Measurements from ENCODE around the gene ZIC4. TPM values are rescaled to one million over a fixed set of nuclear protein-coding genes. Genes with fewer than 3 reads are reported as not detected.

The ZIC4 gene
- total and polyA plus RNA-seq, 2 of the 8 experiments (the other 6 are each of a cell fraction or from before 2014, with no cell fraction given) = 0.03 to 0.13 TPM

GRCh38 chr3:147356145-147356908 lies 50.0 kb downstream of the ZIC4 start (continued):
- TF ChIP-seq USF2 (IDR thresholded peaks at IDR 0.05; ENCODE audit: low read length) = no peak

Data from H1 (cell line).